CD4-positive, alpha-beta T cell (primary cell): Measurements from ENCODE around the gene TSPAN32. TPM values are rescaled to one million over a fixed set of nuclear protein-coding genes. Genes with fewer than 3 reads are reported as not detected.

ENCODE experiments used
- ATAC-seq: fragments of 200-7000 bp; cut with Tn5 transposase; one replicate; pipeline ENCODE4 v1.10.0; 2022; ENCODE audit warnings: mild to moderate bottlenecking; ENCODE audit not compliant: poor library complexity
- CTCF ChIA-PET: fragments of 350-600 bp; sonication (Branson Sonifier 250); formaldehyde crosslinking; loops from one replicate; lab custom pipeline; 2021; ENCODE audit warnings: antibody characterized with exemption, inconsistent platforms; lab: Charles Lee
- POLR2A ChIA-PET: fragments of 350-600 bp; sonication (Branson Sonifier 250); formaldehyde crosslinking; loops from one replicate; lab custom pipeline; 2021; ENCODE audit warnings: antibody characterized with exemption, inconsistent platforms; lab: Charles Lee
- DNase-seq, 14 experiments: peaks; one replicate each; pipeline ENCODE4 v3.0.0-alpha.2; 2013 to 2020; ENCODE audit warnings: mixed read lengths in 2 of 14
- H3K27ac ChIP-seq, 2 donors: one replicate each; pipeline versions ENCODE4 v1.5.1 to v1.7.0; 2013; ENCODE audit warnings: low read length in 2 of 2, low read depth in 1 of 2, mild to moderate bottlenecking in 1 of 2
- H3K27me3 ChIP-seq, 2 experiments: 1 replicate in 1 of 2; 2 replicates in 1 of 2; pipeline versions ENCODE4 v1.6.1 to v1.7.0; 2013; ENCODE audit warnings: low read length in 2 of 2, control low read depth in 1 of 2, mild to moderate bottlenecking in 1 of 2, moderate library complexity in 1 of 2; ENCODE audit not compliant: insufficient read depth in 2 of 2, control insufficient read depth in 1 of 2
- H3K36me3 ChIP-seq: one replicate; pipeline ENCODE4 v1.6.1; 2013; ENCODE audit warnings: low read length, control low read depth; ENCODE audit not compliant: insufficient read depth
- H3K4me1 ChIP-seq: one replicate; pipeline ENCODE4 v1.6.1; 2013; ENCODE audit warnings: low read length, control low read depth; ENCODE audit not compliant: insufficient read depth
- H3K4me3 ChIP-seq: one replicate; pipeline ENCODE4 v1.5.1; 2013; ENCODE audit warnings: mild to moderate bottlenecking, low read length, moderate library complexity
- H3K9me3 ChIP-seq, 2 experiments: 1 replicate in 1 of 2; 2 replicates in 1 of 2; pipeline versions ENCODE4 v1.6.1 to v1.7.0; 2013; ENCODE audit warnings: low read length in 2 of 2, mild to moderate bottlenecking in 2 of 2, control low read depth in 1 of 2, moderate library complexity in 1 of 2; ENCODE audit not compliant: control insufficient read depth in 1 of 2, insufficient read depth in 1 of 2
- H3K27ac Mint-ChIP-seq: one replicate; pipeline ENCODE4 v1.8.0; 2020; ENCODE audit warnings: mixed read lengths
- H3K27me3 Mint-ChIP-seq: one replicate; pipeline ENCODE4 v1.8.0; 2021; ENCODE audit warnings: mixed read lengths
- H3K36me3 Mint-ChIP-seq: one replicate; pipeline ENCODE4 v1.8.0; 2021; ENCODE audit warnings: low read depth, mixed read lengths
- H3K4me1 Mint-ChIP-seq: one replicate; pipeline ENCODE4 v1.8.0; 2021; ENCODE audit warnings: low read depth, mixed read lengths
- H3K4me3 Mint-ChIP-seq: one replicate; pipeline ENCODE4 v1.8.0; 2020; ENCODE audit warnings: mild to moderate bottlenecking, mixed read lengths
- H3K9me3 Mint-ChIP-seq: one replicate; pipeline ENCODE4 v1.8.0; 2020; ENCODE audit warnings: mixed read lengths
- CTCF ChIP-seq: fragments of 200-600 bp; IDR thresholded peaks from one replicate; pipeline ENCODE4 v1.8.0; 2022; ENCODE audit warnings: antibody characterized with exemption, mild to moderate bottlenecking
- intact Hi-C, 2 experiments: fragments of 100-400 bp; cut with DNase I in 1 of 2; cut with micrococcal nuclease in 1 of 2; formaldehyde crosslinking; loops; one replicate each; pipeline versions ENCODE4 v1.15.1 to v1.9.0; 2023 to 2025; cut with DNase I, micrococcal nuclease
- total RNA-seq, 174 experiments: library from RNA in 2 of 174; stranded (reverse) in 2 of 174; gene quantifications; one replicate each; pipeline ENCODE4 v1.2.3 and lab custom pipeline; 2021 to 2026

The TSPAN32 gene
- total RNA-seq, 2 experiments from 2014 or later, result 81.8 TPM

DNA sequence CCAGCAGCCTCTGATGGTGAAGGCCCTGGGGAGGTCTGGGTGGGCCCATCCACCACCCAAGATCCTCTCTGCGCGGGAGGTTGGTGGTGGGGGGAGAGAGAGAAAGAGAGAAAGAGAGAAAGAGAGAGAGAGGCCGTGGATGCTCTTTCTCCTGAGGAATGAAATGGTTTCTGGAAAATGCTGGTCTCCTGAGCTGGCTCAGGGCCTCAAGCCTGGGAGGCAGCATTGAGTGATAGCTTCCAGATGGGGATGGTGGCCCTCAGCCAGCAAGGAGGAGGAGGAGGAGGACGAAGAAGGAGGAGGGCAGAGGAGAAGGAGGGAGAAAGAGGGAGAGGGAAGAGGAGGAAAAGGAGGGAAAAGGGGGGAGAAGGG is 4.6 kb downstream of the TSPAN32 start:
- ChIA-PET CTCF (interaction anchor here (6.4 kb wide), 1 partner anchor 114 kb away, joined by 89 read pairs; no protein-coding TSS in a partner anchor), POLR2A (interaction anchor here (0.6 to 1.0 kb wide), 2 partner anchors 8 to 94 kb away, joined by 3 read pairs; partner anchors contain the start of gene TSSC4)
- peaks cover 12% of the 10 kb centered on the region for H3K36me3 ChIP-seq
- no peaks in the 10 kb centered on the region for H3K27me3 ChIP-seq
- Mint-ChIP-seq H3K4me3 (peak overlapping the region; percentile 80), H3K4me1 (peaks cover 54% of the 10 kb centered on the region), H3K27me3 (no peaks in the 10 kb centered on the region), H3K27ac (peak overlapping the region; percentile 87), H3K9me3 (no peaks in the 10 kb centered on the region), H3K36me3 (peaks cover 10% of the 10 kb centered on the region)
- no peak for DNase-seq
- intact Hi-C loops, result loop anchor here in 1 of 2 experiments (10.0 kb wide), 1 partner anchor 102 kb away; no protein-coding TSS in a partner anchor
- H3K4me3 ChIP-seq, result peak overlapping the region; percentile 47
- no peaks in the 10 kb centered on the region for H3K9me3 ChIP-seq
- TF ChIP-seq CTCF, result no peak
- peaks cover 62% of the 10 kb centered on the region for H3K4me1 ChIP-seq
- peak overlapping the region; percentile 11 to 72 for H3K27ac ChIP-seq
- no peak for ATAC-seq

DNA sequence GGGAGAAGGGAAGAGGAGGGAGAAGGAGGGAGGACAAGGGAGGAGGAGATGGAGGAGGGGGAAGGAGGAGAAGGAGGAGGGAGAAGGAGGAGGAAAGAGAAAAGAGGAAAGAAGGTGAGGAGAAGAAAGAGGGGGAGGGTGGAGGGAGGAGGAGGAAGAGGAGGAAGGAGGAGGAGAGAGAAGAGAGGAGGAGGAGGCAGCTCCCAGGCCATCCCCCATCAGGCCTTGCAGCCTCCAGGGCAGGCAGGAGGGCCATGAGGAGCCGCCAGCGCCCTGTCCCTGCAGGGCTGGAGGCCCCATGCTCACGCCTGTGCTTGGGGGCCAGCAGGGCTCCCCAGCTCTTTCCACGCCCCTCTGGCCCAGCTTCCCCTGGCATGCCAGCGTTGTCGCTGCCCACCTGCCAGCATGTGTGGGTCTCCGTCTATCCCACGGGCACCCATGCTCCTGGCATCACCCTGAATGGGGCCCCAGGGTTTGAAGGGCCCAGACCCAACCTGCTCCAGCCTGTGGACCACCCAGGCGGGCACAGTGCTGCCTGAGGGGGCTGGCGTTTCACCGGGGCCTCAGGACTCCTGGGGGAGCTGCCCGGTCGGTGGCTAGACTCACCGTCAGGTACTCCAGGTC is 5.2 kb downstream of the TSPAN32 start:
- Histone ChIP-seq H3K36me3 (peaks cover 12% of the 10 kb centered on the region), H3K27ac (no peak overlapping the region), H3K4me3 (no peak overlapping the region), H3K27me3 (no peaks in the 10 kb centered on the region), H3K4me1 (peaks cover 62% of the 10 kb centered on the region), H3K9me3 (no peaks in the 10 kb centered on the region)
- DNase-seq (no peak), ATAC-seq (no peak)
- no peaks in the 10 kb centered on the region for H3K9me3 Mint-ChIP-seq
- CTCF ChIA-PET, result interaction anchor here (6.4 kb wide), 1 partner anchor 113 kb away, joined by 89 read pairs; no protein-coding TSS in a partner anchor
- H3K4me3 Mint-ChIP-seq, result no peak overlapping the region
- intact Hi-C loops, result loop anchor here in 1 of 2 experiments (10.0 kb wide), 1 partner anchor 102 kb away; no protein-coding TSS in a partner anchor
- TF ChIP-seq CTCF, result no peak
- POLR2A ChIA-PET, result interaction anchor here (1.0 kb wide), 1 partner anchor 8 kb away, joined by 3 read pairs; no protein-coding TSS in a partner anchor
- H3K27me3 Mint-ChIP-seq, result no peaks in the 10 kb centered on the region
- peak overlapping the region; percentile 87 for H3K27ac Mint-ChIP-seq
- H3K4me1 Mint-ChIP-seq, result peaks cover 49% of the 10 kb centered on the region
- H3K36me3 Mint-ChIP-seq, result peaks cover 4% of the 10 kb centered on the region

GRCh38 chr11:2307501-2308331 is 5.9 kb downstream of the TSPAN32 start:
- H3K4me1 ChIP-seq, result peaks cover 60% of the 10 kb centered on the region
- POLR2A ChIA-PET, result no interaction called here

More at GRCh38 chr11:2307501-2308331, 5.9 kb downstream of the TSPAN32 start:
- H3K27me3 Mint-ChIP-seq, result no peaks in the 10 kb centered on the region
- DNase-seq (no peak), ATAC-seq (no peak)
- no peak for TF ChIP-seq CTCF
- H3K4me1 Mint-ChIP-seq, result peaks cover 41% of the 10 kb centered on the region
- H3K27ac Mint-ChIP-seq, result no peak overlapping the region
- Histone ChIP-seq H3K27me3 (no peaks in the 10 kb centered on the region), H3K4me3 (no peak overlapping the region), H3K36me3 (peaks cover 12% of the 10 kb centered on the region), H3K27ac (no peak overlapping the region), H3K9me3 (no peaks in the 10 kb centered on the region)
- intact Hi-C loops, result loop anchor here in 1 of 2 experiments (10.0 kb wide), 1 partner anchor 103 kb away; no protein-coding TSS in a partner anchor
- CTCF ChIA-PET, result no interaction called here
- H3K36me3 Mint-ChIP-seq, result peaks cover 4% of the 10 kb centered on the region
- H3K9me3 Mint-ChIP-seq, result no peaks in the 10 kb centered on the region
- peak overlapping the region; percentile 54 for H3K4me3 Mint-ChIP-seq
